Measurements from ENCODE around the gene RALA. TPM values are rescaled to one million over a fixed set of nuclear protein-coding genes. Genes with fewer than 3 reads are reported as not detected.

RALA gene
- total RNA-seq, 1 experiment from 2014 or later: 12.3 TPM

DNA sequence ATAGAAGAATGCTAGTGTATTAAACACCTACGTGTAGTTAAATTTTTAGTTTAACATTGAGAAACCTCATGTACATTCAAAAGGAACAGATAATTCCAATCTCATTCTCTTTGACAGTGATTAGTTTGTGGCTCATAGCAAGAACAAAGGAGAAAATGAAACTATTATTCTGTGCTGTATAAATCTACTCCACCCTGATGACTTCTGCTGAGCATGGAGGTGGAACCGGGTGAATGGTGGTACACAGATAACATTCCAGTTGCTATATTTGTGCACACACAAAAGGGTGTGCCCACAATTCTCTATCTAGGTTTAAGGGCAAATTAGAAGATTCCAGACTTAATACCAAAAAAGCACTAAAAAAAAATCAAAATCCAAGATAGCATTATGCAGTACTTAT is 17.0 kb upstream of the RALA start:
- peaks cover 10% of the 10 kb centered on the region for H3K27me3 ChIP-seq (ENCODE audit: control insufficient read depth, insufficient read depth, low read length)

DNA sequence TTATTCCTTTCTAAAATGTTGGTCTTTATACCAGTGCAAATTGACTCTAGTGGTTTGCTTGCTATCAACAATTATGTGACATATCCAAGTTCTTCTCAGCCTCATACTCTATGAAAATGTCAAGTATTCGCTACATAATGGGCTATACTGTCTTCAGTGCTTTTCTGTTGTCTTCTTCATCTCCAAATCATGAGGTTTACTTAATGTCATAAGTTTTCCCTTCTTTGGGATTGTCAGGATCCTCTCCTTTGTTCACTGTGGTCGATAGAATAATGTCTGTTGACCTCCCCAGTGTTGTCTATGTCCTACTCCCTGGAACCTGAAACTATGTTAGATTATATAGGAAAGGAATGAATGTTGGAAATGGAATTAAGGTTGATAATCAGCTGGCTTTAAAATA is 16.4 kb upstream of the RALA start:
- Histone ChIP-seq H3K36me3 (replicated peaks; ENCODE audit: control insufficient read depth, insufficient read depth, low read length) (no peaks in the 10 kb centered on the region), H3K4me3 (ENCODE audit: insufficient read depth, low read depth, low read length) (no peak overlapping the region), H3K27me3 (ENCODE audit: control insufficient read depth, insufficient read depth, low read length) (peaks cover 10% of the 10 kb centered on the region)
- DNase-seq: no peak

More for the DNA sequence above, 17.0 kb upstream of the RALA start:
- no peak for DNase-seq
- Histone ChIP-seq H3K4me3 (ENCODE audit: insufficient read depth, low read depth, low read length) (no peak overlapping the region), H3K36me3 (replicated peaks; ENCODE audit: control insufficient read depth, insufficient read depth, low read length) (no peaks in the 10 kb centered on the region)

- peaks cover 10% of the 10 kb centered on the region for H3K27me3 ChIP-seq (ENCODE audit: control insufficient read depth, insufficient read depth, low read length)
- DNase-seq: no peak
- H3K4me3 ChIP-seq (ENCODE audit: insufficient read depth, low read depth, low read length): no peak overlapping the region
- H3K36me3 ChIP-seq (replicated peaks; ENCODE audit: control insufficient read depth, insufficient read depth, low read length): no peaks in the 10 kb centered on the region
Observed at GRCh38 chr7:39607865-39608264, 15.5 kb upstream of the RALA start.

DNA sequence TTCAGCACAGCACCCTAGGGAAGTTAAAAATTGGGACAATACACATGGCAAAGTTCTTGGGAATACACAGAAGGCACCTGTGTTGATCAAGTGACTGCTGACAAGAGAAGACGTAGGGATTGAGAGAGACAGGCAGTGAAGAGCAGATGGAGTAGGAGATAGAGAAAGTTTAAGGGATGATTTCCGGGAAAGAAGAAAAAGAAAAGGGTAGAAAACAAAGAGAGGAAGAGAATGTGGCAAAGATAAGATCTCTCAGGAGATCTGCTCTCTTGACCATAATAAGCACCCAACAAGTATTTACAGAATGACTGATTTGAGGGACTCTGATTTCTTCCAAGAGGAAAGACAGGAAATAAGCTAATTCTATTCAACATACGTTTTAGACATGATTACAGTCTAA is 15.1 kb upstream of the RALA start:
- Histone ChIP-seq H3K4me3 (ENCODE audit: insufficient read depth, low read depth, low read length) (no peak overlapping the region), H3K27me3 (ENCODE audit: control insufficient read depth, insufficient read depth, low read length) (peaks cover 10% of the 10 kb centered on the region), H3K36me3 (replicated peaks; ENCODE audit: control insufficient read depth, insufficient read depth, low read length) (no peaks in the 10 kb centered on the region)
- no peak for DNase-seq

GRCh38 chr7:39609113-39609934 is 14.0 kb upstream of the RALA start:
- no peaks in the 10 kb centered on the region for H3K36me3 ChIP-seq (replicated peaks; ENCODE audit: control insufficient read depth, insufficient read depth, low read length)
- peak overlapping the region; percentile 26 for H3K4me3 ChIP-seq (ENCODE audit: insufficient read depth, low read depth, low read length)
- peak; percentile 86 for DNase-seq
- H3K27me3 ChIP-seq (ENCODE audit: control insufficient read depth, insufficient read depth, low read length): peaks cover 10% of the 10 kb centered on the region

DNA sequence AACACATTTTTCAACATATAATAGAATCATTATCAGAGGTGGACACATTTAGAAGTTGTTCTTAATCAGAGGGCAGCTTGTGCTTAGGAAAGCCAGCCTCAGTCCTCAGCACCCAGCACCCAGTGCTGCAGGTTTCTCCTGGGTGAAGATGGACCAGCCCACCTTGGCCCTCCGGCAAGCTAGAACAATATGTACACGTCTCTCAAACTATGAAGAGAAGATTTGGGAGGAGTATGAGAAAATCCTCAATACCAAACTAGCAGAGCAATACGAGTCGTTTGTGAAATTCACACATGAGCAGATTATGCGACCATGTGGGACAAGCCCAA is 13.5 kb upstream of the RALA start:
- no peak for DNase-seq
- Histone ChIP-seq H3K4me3 (ENCODE audit: insufficient read depth, low read depth, low read length) (no peak overlapping the region), H3K27me3 (ENCODE audit: control insufficient read depth, insufficient read depth, low read length) (peaks cover 10% of the 10 kb centered on the region), H3K36me3 (replicated peaks; ENCODE audit: control insufficient read depth, insufficient read depth, low read length) (no peaks in the 10 kb centered on the region)

- Histone ChIP-seq H3K36me3 (replicated peaks; ENCODE audit: control insufficient read depth, insufficient read depth, low read length) (no peaks in the 10 kb centered on the region), H3K4me3 (ENCODE audit: insufficient read depth, low read depth, low read length) (no peak overlapping the region), H3K27me3 (ENCODE audit: control insufficient read depth, insufficient read depth, low read length) (peaks cover 10% of the 10 kb centered on the region)
- DNase-seq: no peak
Observed at GRCh38 chr7:39613577-39613976, 9.8 kb upstream of the RALA start.

GRCh38 chr7:39614299-39614698 is 9.1 kb upstream of the RALA start:
- H3K27me3 ChIP-seq (ENCODE audit: control insufficient read depth, insufficient read depth, low read length): peaks cover 10% of the 10 kb centered on the region
- H3K36me3 ChIP-seq (replicated peaks; ENCODE audit: control insufficient read depth, insufficient read depth, low read length): no peaks in the 10 kb centered on the region
- no peak for DNase-seq
- no peak overlapping the region for H3K4me3 ChIP-seq (ENCODE audit: insufficient read depth, low read depth, low read length)

DNA sequence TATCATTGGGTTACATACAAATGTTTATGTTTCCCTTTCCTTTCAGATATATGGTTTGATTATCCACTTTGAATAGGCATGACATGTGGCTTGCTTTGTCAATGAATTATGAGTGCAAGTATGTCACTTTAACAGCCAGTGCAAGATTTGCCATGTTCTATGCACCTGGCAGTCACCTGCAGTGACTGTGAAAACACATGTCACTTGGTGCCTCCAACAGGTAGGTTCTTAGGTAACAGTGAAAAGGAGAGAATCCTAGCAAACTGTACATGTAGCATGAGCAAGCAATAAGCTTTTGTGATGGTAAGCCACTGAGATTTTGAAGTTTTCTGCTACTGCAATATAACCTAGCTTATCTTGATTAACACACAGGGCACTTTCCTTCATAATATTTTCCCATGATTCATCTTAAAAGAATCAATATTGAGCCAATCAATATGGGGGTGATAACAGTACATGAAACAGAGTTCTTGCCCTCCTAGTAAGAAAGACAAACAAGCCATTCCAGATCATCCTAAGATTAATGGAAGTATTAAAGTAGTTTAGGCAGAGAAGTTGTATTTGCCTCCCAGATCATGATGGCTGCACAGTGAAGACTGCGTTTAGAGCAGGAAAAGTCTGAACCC is 7.9 kb upstream of the RALA start:
- DNase-seq: no peak
- H3K4me3 ChIP-seq (ENCODE audit: insufficient read depth, low read depth, low read length): no peak overlapping the region
- no peaks in the 10 kb centered on the region for H3K36me3 ChIP-seq (replicated peaks; ENCODE audit: control insufficient read depth, insufficient read depth, low read length)
- peaks cover under 1% of the 10 kb centered on the region; the same call in 1 of the 2 replicates for H3K27me3 ChIP-seq (ENCODE audit: control insufficient read depth, insufficient read depth, low read length)

GRCh38 chr7:39616138-39616537 is 7.2 kb upstream of the RALA start:
- no peak for DNase-seq
- Histone ChIP-seq H3K36me3 (replicated peaks; ENCODE audit: control insufficient read depth, insufficient read depth, low read length) (no peaks in the 10 kb centered on the region), H3K4me3 (ENCODE audit: insufficient read depth, low read depth, low read length) (no peak overlapping the region), H3K27me3 (ENCODE audit: control insufficient read depth, insufficient read depth, low read length) (no peaks in the 10 kb centered on the region; the same call in 1 of the 2 replicates)

GRCh38 chr7:39617005-39617404 is 6.4 kb upstream of the RALA start:
- Histone ChIP-seq H3K27me3 (ENCODE audit: control insufficient read depth, insufficient read depth, low read length) (no peaks in the 10 kb centered on the region; the same call in 1 of the 2 replicates), H3K4me3 (ENCODE audit: insufficient read depth, low read depth, low read length) (no peak overlapping the region), H3K36me3 (replicated peaks; ENCODE audit: control insufficient read depth, insufficient read depth, low read length) (no peaks in the 10 kb centered on the region)
- no peak for DNase-seq

DNA sequence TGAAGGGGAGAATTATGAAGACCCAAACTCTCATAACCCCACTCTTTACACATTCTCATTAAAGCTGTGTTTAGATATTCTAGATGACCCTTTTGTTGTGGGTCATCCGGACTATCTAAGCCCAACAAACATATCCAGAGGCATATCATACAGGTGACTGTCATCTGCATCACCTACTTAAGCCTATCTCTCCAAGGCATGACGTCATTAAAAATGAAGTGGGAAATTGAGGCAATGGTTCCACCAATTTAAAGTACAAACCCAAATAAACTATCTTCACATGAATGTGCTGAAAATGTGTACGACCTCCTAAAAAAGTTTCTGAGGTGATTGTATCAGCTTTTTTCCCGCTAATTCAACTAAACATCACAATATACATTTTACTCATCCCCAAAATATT is 4.5 kb upstream of the RALA start:
- H3K4me3 ChIP-seq (ENCODE audit: insufficient read depth, low read depth, low read length): no peak overlapping the region
- H3K36me3 ChIP-seq (replicated peaks; ENCODE audit: control insufficient read depth, insufficient read depth, low read length): no peaks in the 10 kb centered on the region
- no peak for DNase-seq
- H3K27me3 ChIP-seq (ENCODE audit: control insufficient read depth, insufficient read depth, low read length): no peaks in the 10 kb centered on the region

DNA sequence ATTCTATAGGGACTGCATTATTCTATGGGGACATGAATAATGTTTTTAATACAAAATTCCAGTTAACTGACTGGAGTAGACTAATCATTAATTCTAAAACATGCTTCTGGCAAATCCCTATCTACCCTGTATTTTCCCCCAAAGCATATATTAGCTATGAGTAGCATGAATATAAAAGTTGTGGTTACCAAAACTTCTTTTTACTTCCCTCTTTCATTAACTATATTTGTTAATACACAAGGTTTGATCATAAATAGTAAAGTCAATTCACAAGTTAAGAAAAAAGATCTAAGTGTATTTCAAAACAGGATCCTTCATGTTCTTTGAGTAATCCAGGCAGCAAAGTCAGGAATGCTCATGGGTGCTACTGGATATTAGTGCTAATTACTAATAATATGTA is 2.9 kb upstream of the RALA start:
- no peak overlapping the region for H3K4me3 ChIP-seq (ENCODE audit: insufficient read depth, low read depth, low read length)
- H3K36me3 ChIP-seq (replicated peaks; ENCODE audit: control insufficient read depth, insufficient read depth, low read length): no peaks in the 10 kb centered on the region
- H3K27me3 ChIP-seq (ENCODE audit: control insufficient read depth, insufficient read depth, low read length): no peaks in the 10 kb centered on the region
- DNase-seq: no peak

DNA sequence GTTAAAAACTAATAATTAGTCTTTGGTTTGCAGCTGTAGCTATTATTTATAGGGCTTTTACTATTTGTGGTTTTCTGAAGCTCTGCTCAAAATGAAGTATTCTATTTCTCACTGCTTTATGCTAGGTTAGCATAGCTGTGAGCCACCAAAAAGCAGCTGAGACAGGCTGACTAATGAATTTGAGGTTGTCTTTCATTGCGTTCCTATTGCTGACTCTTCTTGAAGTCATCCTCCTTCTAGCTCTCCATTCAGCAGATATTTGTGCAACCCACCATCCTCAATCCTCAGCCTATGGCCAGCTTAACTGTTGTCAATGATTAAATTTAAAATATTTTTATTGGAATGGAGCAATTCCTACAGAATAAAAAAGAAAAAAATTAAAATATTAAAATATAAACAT is 2.1 kb upstream of the RALA start:
- H3K4me3 ChIP-seq (ENCODE audit: insufficient read depth, low read depth, low read length): no peak overlapping the region
- no peaks in the 10 kb centered on the region for H3K36me3 ChIP-seq (replicated peaks; ENCODE audit: control insufficient read depth, insufficient read depth, low read length)
- DNase-seq: no peak
- no peaks in the 10 kb centered on the region for H3K27me3 ChIP-seq (ENCODE audit: control insufficient read depth, insufficient read depth, low read length)

DNA sequence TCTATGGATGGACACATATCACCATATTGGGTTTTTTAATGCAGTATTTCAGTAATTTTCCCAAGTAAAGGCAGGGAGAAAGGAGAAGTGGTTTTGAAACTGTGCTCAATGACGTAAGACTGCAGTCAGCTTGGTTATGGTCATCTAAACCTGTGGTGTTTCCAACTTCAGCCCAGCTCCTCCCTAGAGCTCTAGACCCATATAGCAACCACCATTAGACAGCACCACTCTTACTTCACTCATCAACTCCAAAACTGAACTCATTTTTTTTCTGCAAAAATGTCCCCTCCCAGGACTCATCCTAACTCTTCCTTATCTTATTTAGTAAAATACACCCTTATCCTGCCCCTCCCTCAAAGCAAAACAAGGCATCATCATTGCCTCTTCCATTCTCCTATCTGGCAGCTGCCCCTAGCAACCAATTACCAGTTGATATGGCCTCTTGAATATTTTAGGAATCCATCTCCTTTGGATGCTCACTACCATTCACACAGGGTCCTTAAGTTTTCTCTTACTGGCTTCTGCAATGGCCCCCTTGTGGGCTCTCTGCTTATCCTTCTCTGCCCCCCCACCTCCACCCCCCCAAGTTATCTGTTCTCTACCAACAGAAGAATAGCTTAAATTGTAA is 1.5 kb upstream of the RALA start:
- no peaks in the 10 kb centered on the region for H3K36me3 ChIP-seq (replicated peaks; ENCODE audit: control insufficient read depth, insufficient read depth, low read length)
- H3K27me3 ChIP-seq (ENCODE audit: control insufficient read depth, insufficient read depth, low read length): no peaks in the 10 kb centered on the region
- DNase-seq: peak; percentile 19
- no peak overlapping the region for H3K4me3 ChIP-seq (ENCODE audit: insufficient read depth, low read depth, low read length)

Measured in H7 (cell line).